Natural killer cell (primary cell): Measurements from ENCODE around the gene SETD3. TPM values are rescaled to one million over a fixed set of nuclear protein-coding genes. Genes with fewer than 3 reads are reported as not detected.

Experiments used
- ATAC-seq, 3 donors: fragments of 150-1000 bp in 2 of 3; fragments of 200-7000 bp in 1 of 3; cut with Tn5 transposase; 1 replicate in 1 of 3; 2 replicates in 2 of 3; pipeline ENCODE4 v1.10.0; 2021; ENCODE audit warnings: mild to moderate bottlenecking in 2 of 3, moderate library complexity in 2 of 3
- DNase-seq, 2 donors: peaks; one replicate each; pipeline versions ENCODE4 v3.0.0 to v3.0.0-alpha.2; 2013 to 2021; ENCODE audit warnings: mixed read lengths in 1 of 2
- H3K27ac ChIP-seq: one replicate; pipeline ENCODE4 v1.5.1; 2013; ENCODE audit warnings: mild to moderate bottlenecking, low read length
- H3K27me3 ChIP-seq: one replicate; pipeline ENCODE4 v1.6.1; 2013; ENCODE audit warnings: low read length; ENCODE audit not compliant: control insufficient read depth, insufficient read depth
- H3K36me3 ChIP-seq: one replicate; pipeline ENCODE4 v1.6.1; 2013; ENCODE audit warnings: low read length; ENCODE audit not compliant: control insufficient read depth, insufficient read depth
- H3K4me1 ChIP-seq: one replicate; pipeline ENCODE4 v1.6.1; 2013; ENCODE audit warnings: low read length; ENCODE audit not compliant: control insufficient read depth, insufficient read depth
- H3K4me3 ChIP-seq: one replicate; pipeline ENCODE4 v1.5.1; 2013; ENCODE audit warnings: low read length
- H3K9me3 ChIP-seq: one replicate; pipeline ENCODE4 v1.6.1; 2013; ENCODE audit warnings: low read length; ENCODE audit not compliant: control insufficient read depth, insufficient read depth
- H3K27ac Mint-ChIP-seq, 2 donors: one replicate each; pipeline ENCODE4 v1.8.0; 2022; ENCODE audit warnings: mild to moderate bottlenecking in 2 of 2, mixed read lengths in 2 of 2, moderate library complexity in 1 of 2
- H3K27me3 Mint-ChIP-seq, 2 donors: one replicate each; pipeline ENCODE4 v1.8.0; 2022; ENCODE audit warnings: low read depth in 2 of 2, mixed read lengths in 2 of 2
- H3K36me3 Mint-ChIP-seq: one replicate; pipeline ENCODE4 v1.8.0; 2022; ENCODE audit warnings: mixed read lengths
- H3K4me1 Mint-ChIP-seq, 2 donors: one replicate each; pipeline ENCODE4 v1.8.0; 2022; ENCODE audit warnings: mixed read lengths in 2 of 2
- H3K4me3 Mint-ChIP-seq: one replicate; pipeline ENCODE4 v1.8.0; 2022; ENCODE audit warnings: mild to moderate bottlenecking, moderate library complexity, mixed read lengths
- H3K9me3 Mint-ChIP-seq, 2 donors: one replicate each; pipeline ENCODE4 v1.8.0; 2022; ENCODE audit warnings: mixed read lengths in 2 of 2
- WGBS: methylation state at CpG from one replicate; pipeline ENCODE4 v1.1.7; 2013; ENCODE audit warnings: missing lambda C conversion rate; ENCODE audit not compliant: insufficient coverage; 5-methylcytosine and 5-hydroxymethylcytosine counted together
- intact Hi-C: fragments of 100-400 bp; cut with micrococcal nuclease; formaldehyde crosslinking; loops from one replicate; pipeline ENCODE4 v1.14.2; 2022
- total RNA-seq, 4 donors: library from RNA; stranded (reverse); fragments of 120-200 nt in 1 of 4; gene quantifications; one replicate each; pipeline versions ENCODE4 v1.2.3 to v1.2.4, GENCODE V29; 2013 to 2022
- TF ChIP-seq, protein P1 (sequence below): fragments of 200-600 bp; IDR thresholded peaks from one replicate; pipeline ENCODE4 v1.8.0; 2022; ENCODE audit warnings: antibody characterized with exemption

SETD3 gene
- total RNA-seq, 3 donors from 2014 or later (not counting 1 experiment from before 2014, with no cell fraction given), result 111 to 160 (median 137) TPM

DNA sequence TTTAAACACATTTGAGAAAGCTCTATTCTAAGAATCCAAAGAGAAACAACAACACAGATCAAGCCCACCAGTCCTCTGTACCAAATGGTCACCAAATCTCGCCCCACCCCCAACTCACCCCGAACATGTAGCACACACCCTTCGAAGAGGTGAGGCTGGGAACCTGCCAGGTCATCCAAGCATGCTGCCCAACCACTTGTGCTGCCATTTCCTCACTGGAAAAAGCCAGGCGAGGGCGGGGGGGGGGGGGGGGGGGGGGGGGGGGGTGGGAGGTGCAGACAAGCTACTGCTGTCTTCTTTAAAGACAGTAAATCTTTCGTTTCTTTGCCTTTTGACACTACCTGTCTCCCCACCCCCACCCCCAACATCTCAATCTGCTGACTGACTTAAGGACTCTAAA, 59.9 kb downstream of the SETD3 start:
- Mint-ChIP-seq H3K4me3 (no peak overlapping the region), H3K27me3 (no peaks in the 10 kb centered on the region), H3K36me3 (peaks cover 5% of the 10 kb centered on the region), H3K4me1 (peaks cover 28 to 32% of the 10 kb centered on the region in 2 donors), H3K27ac (peak overlapping the region; percentile 46 to 55), H3K9me3 (no peaks in the 10 kb centered on the region)
- WGBS, result 100% methylated on average over 2 of the region's 6 CpGs
- H3K27ac ChIP-seq, result no peak overlapping the region
- peaks cover 9% of the 10 kb centered on the region for H3K36me3 ChIP-seq
- ATAC-seq (no peak), DNase-seq (no peak)
- H3K9me3 ChIP-seq, result no peaks in the 10 kb centered on the region
- TF ChIP-seq, protein P1, sequence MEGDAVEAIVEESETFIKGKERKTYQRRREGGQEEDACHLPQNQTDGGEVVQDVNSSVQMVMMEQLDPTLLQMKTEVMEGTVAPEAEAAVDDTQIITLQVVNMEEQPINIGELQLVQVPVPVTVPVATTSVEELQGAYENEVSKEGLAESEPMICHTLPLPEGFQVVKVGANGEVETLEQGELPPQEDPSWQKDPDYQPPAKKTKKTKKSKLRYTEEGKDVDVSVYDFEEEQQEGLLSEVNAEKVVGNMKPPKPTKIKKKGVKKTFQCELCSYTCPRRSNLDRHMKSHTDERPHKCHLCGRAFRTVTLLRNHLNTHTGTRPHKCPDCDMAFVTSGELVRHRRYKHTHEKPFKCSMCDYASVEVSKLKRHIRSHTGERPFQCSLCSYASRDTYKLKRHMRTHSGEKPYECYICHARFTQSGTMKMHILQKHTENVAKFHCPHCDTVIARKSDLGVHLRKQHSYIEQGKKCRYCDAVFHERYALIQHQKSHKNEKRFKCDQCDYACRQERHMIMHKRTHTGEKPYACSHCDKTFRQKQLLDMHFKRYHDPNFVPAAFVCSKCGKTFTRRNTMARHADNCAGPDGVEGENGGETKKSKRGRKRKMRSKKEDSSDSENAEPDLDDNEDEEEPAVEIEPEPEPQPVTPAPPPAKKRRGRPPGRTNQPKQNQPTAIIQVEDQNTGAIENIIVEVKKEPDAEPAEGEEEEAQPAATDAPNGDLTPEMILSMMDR, result no peak
- intact Hi-C loops, result no loop called here
- no peaks in the 10 kb centered on the region for H3K4me1 ChIP-seq
- no peak overlapping the region for H3K4me3 ChIP-seq
- no peaks in the 10 kb centered on the region for H3K27me3 ChIP-seq

DNA sequence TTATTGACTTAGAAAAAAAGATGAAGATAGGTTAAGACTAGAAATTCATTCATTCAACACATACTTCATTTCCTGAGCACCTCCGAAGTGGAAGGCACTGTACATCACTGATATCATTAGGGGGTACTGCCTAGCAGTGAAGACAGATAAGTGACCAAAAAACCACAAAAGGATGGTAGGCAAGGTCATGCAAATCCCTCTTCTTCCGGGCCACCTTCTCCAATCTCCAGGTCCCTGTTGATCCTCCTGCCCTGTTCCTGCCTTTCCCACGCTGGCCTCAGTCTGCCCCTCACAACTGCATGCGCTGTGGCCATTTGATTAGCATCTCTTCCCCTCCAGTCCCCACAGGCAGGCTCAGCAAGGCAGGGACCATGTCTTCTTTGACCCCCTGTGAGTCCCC, 60.8 kb downstream of the SETD3 start:
- Histone ChIP-seq H3K36me3 (peaks cover 9% of the 10 kb centered on the region), H3K27me3 (no peaks in the 10 kb centered on the region), H3K4me3 (no peak overlapping the region), H3K27ac (no peak overlapping the region), H3K4me1 (no peaks in the 10 kb centered on the region), H3K9me3 (no peaks in the 10 kb centered on the region)
- peak overlapping the region in 1 of 2 donors; percentile 46 for H3K27ac Mint-ChIP-seq
- TF ChIP-seq, protein P1, result no peak
- no peaks in the 10 kb centered on the region for H3K9me3 Mint-ChIP-seq
- DNase-seq (no peak), ATAC-seq (no peak)
- peaks cover 34 to 37% of the 10 kb centered on the region in 2 donors for H3K4me1 Mint-ChIP-seq
- intact Hi-C loops, result loop anchor here (5.0 kb wide), 1 partner anchor 148 kb away; the partner anchor contains the start of gene BCL11B
- 89% methylated on average over 4 of the region's 4 CpGs for WGBS
- peaks cover 5% of the 10 kb centered on the region for H3K36me3 Mint-ChIP-seq
- no peaks in the 10 kb centered on the region for H3K27me3 Mint-ChIP-seq
- no peak overlapping the region for H3K4me3 Mint-ChIP-seq

DNA sequence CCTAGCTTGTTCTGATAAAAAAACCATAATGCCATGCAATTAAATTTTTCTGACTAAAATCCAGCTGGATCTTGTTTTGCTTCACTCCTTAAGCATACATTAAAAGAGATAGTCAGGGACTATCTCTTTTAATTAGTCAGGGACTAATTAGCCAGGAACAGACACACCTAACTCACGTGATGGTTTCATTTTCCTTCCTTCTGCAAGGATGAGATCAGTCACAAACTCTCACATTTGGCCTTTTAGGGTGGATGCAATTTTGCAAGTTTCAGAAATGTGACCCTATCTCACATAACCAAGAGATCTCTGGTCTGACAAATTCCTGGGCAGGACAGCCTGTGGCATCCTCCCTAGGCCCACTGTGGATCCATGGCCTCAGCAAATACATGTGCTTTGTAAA, 62.4 kb downstream of the SETD3 start:
- WGBS, result 64% methylated on average over 1 of the region's 1 CpG
- ATAC-seq (no peak), DNase-seq (no peak)
- Histone ChIP-seq H3K4me1 (no peaks in the 10 kb centered on the region), H3K36me3 (peaks cover 5% of the 10 kb centered on the region), H3K4me3 (no peak overlapping the region), H3K27me3 (no peaks in the 10 kb centered on the region), H3K9me3 (no peaks in the 10 kb centered on the region), H3K27ac (no peak overlapping the region)
- no peaks in the 10 kb centered on the region for H3K9me3 Mint-ChIP-seq
- H3K4me1 Mint-ChIP-seq, result peaks cover 24 to 30% of the 10 kb centered on the region in 2 donors
- no peaks in the 10 kb centered on the region for H3K36me3 Mint-ChIP-seq
- intact Hi-C loops, result loop anchor here (5.0 kb wide), 1 partner anchor 146 kb away; the partner anchor contains the start of gene BCL11B
- H3K27me3 Mint-ChIP-seq, result no peaks in the 10 kb centered on the region
- H3K4me3 Mint-ChIP-seq, result no peak overlapping the region
- H3K27ac Mint-ChIP-seq, result peak overlapping the region in 1 of 2 donors; percentile 21
- TF ChIP-seq, protein P1, result no peak

DNA sequence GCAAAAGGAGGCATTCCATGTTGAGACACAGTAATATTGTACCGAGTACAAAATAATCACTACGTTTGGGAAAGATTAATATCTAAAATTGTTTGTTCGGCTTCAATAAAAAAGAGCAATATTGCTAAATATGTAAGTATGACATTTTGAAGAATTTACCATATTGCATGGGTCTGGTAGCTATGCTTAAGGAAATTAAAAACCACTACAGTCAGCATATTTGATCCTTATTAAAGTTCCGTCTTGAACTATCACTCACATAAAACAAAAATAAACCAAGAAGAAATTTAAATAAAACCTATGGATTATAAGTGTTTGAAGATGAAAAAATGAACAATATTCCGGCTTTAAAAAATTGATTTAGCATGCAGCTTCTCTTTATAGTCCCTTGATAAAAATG, 63.8 kb downstream of the SETD3 start:
- no peaks in the 10 kb centered on the region for H3K4me1 ChIP-seq
- no peak overlapping the region for H3K4me3 ChIP-seq
- Mint-ChIP-seq H3K4me1 (peaks cover 24 to 31% of the 10 kb centered on the region in 2 donors), H3K9me3 (no peaks in the 10 kb centered on the region), H3K4me3 (no peak overlapping the region), H3K27ac (peak overlapping the region in 1 of 2 donors; percentile 30), H3K36me3 (peaks cover 9% of the 10 kb centered on the region), H3K27me3 (no peaks in the 10 kb centered on the region)
- TF ChIP-seq, protein P1, result no peak
- H3K9me3 ChIP-seq, result no peaks in the 10 kb centered on the region
- DNase-seq (no peak), ATAC-seq (no peak)
- H3K36me3 ChIP-seq, result peaks cover 13% of the 10 kb centered on the region
- H3K27ac ChIP-seq, result no peak overlapping the region
- no peaks in the 10 kb centered on the region for H3K27me3 ChIP-seq
- intact Hi-C loops, result loop anchor here (5.0 kb wide), 1 partner anchor 145 kb away; the partner anchor contains the start of gene BCL11B
- 90% methylated on average over 3 of the region's 5 CpGs for WGBS
